Upper lobe of left lung (tissue), 4 donors: ENCODE results near the gene CCDC69.

Experiments used
- EP300 ChIP-seq, 4 donors: sonication (generic); formaldehyde crosslinking; IDR thresholded peaks; one replicate each; pipeline ENCODE4 v1.5.1; 2017; ENCODE audit warnings: antibody characterized with exemption in 4 of 4, control low read depth in 2 of 4
- POLR2A ChIP-seq, 4 donors: fragments of 450-650 bp; IDR thresholded peaks; one replicate each; pipeline ENCODE4 v1.5.1; 2016 to 2017; ENCODE audit warnings: antibody characterized with exemption in 4 of 4, mild to moderate bottlenecking in 2 of 4
- POLR2AphosphoS5 ChIP-seq, 2 donors: sonication (generic); formaldehyde crosslinking; IDR thresholded peaks; one replicate each; pipeline ENCODE4 v1.5.1; 2017; ENCODE audit warnings: antibody characterized with exemption in 2 of 2
- TF ChIP-seq, protein P1 (sequence below), 6 experiments: fragments of 450-650 bp in 4 of 6; fragments of 200-600 bp in 2 of 6; sonication (generic) in 2 of 6; IDR thresholded peaks; one replicate each; pipeline ENCODE4 v1.5.1; 2016 to 2019; ENCODE audit warnings: antibody characterized with exemption in 6 of 6

DNA sequence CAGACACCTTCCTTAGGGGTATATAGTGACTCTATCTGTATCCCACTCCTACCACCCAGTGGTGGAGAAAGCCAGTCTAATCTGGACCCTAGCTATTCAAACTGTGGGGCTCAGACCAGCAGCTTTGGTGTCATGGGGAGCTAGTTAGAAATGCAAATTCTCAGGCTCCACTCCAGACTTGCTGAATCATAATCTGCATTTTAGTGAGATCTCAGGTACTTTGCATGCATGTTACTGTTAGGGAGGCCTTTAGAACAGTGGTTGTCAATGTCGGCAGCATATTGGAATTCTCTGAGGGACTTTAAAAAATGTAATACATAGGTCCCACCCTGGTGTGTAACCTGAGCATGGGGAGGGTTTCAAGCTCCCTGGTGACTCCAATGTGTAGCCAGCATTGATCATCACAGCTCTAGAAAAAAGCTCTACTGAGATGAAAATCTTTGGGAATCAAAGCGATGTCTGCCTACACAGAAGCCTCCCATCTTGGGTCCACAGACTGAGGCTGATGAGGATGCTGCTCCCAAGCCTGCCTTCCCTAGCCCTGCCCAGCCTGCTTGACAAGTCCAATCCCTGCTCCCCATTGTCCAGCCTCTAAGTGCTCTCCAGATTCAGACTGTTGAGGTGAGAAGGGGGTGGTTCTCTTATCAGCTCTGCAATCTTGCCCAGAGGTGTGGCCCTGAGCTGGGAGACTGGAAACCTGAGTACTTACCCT, 17.2 kb upstream of the CCDC69 start:
- TF ChIP-seq POLR2A (IDR thresholded peaks at IDR 0.05), result no peak
- TF ChIP-seq, protein P1, sequence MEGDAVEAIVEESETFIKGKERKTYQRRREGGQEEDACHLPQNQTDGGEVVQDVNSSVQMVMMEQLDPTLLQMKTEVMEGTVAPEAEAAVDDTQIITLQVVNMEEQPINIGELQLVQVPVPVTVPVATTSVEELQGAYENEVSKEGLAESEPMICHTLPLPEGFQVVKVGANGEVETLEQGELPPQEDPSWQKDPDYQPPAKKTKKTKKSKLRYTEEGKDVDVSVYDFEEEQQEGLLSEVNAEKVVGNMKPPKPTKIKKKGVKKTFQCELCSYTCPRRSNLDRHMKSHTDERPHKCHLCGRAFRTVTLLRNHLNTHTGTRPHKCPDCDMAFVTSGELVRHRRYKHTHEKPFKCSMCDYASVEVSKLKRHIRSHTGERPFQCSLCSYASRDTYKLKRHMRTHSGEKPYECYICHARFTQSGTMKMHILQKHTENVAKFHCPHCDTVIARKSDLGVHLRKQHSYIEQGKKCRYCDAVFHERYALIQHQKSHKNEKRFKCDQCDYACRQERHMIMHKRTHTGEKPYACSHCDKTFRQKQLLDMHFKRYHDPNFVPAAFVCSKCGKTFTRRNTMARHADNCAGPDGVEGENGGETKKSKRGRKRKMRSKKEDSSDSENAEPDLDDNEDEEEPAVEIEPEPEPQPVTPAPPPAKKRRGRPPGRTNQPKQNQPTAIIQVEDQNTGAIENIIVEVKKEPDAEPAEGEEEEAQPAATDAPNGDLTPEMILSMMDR (IDR thresholded peaks at IDR 0.05), result no peak
- no peak for TF ChIP-seq EP300 (IDR thresholded peaks at IDR 0.05)
- TF ChIP-seq POLR2AphosphoS5 (IDR thresholded peaks at IDR 0.05), result peak in 1 of 2 donors; percentile 43
